Measurements from ENCODE around the gene COL6A1. TPM values are rescaled to one million over a fixed set of nuclear protein-coding genes. Genes with fewer than 3 reads are reported as not detected.

COL6A1 gene
- polyA plus RNA-seq, 1 of the 3 experiments (the other 2 are of a cell fraction), result 107 TPM

- H3K27ac ChIP-seq (ENCODE audit: low read depth in 2 of 2, low read length in 1 of 2), result no peak overlapping the region
- no peak for DNase-seq
- H3K4me1 ChIP-seq (ENCODE audit: control insufficient read depth in 1 of 2, insufficient read depth in 2 of 2, low read depth in 1 of 2, low read length in 1 of 2), result peaks cover 0 to 9% of the 10 kb centered on the region in 2 experiments; a peak in 3 of 4 replicates
- no peak overlapping the region for H3K4me2 ChIP-seq
- ChIA-PET CTCF (no interaction called here), POLR2A (no interaction called here)
- TF ChIP-seq ELF1 (IDR thresholded peaks at IDR 0.05), result no peak
- TF ChIP-seq FOXM1 (IDR thresholded peaks at IDR 0.05; ENCODE audit: low read depth), result no peak
- TF ChIP-seq SIN3A (IDR thresholded peaks at IDR 0.05; ENCODE audit: borderline replicate concordance, low read depth, low read length), result no peak
- no peak for TF ChIP-seq USF1 (IDR thresholded peaks at IDR 0.05; ENCODE audit: borderline replicate concordance, low read depth)
- TF ChIP-seq PBX3 (IDR thresholded peaks at IDR 0.05), result no peak
- TF ChIP-seq EP300 (IDR thresholded peaks at IDR 0.05; ENCODE audit: borderline replicate concordance in 1 of 2, low read depth in 1 of 2, low read length in 1 of 2), result no peak
- no peak for TF ChIP-seq FOXJ3 (CRISPR knock-in tag; IDR thresholded peaks at IDR 0.05)
- no peak for TF ChIP-seq JUND (IDR thresholded peaks at IDR 0.05)
- TF ChIP-seq FOSL2 (IDR thresholded peaks at IDR 0.05; ENCODE audit: borderline replicate concordance, low read depth), result no peak
- TF ChIP-seq NRF1 (IDR thresholded peaks at IDR 0.05; ENCODE audit: low read depth, low read length), result no peak
- no peak for TF ChIP-seq TAF1 (IDR thresholded peaks at IDR 0.05; ENCODE audit: borderline replicate concordance, low read depth, low read length)
- no peak for TF ChIP-seq CHD2 (IDR thresholded peaks at IDR 0.05; ENCODE audit: low read length, partially characterized antibody)
- TF ChIP-seq CTCF (IDR thresholded peaks at IDR 0.05), result no peak
- no peak for TF ChIP-seq NFIC (IDR thresholded peaks at IDR 0.05; ENCODE audit: borderline replicate concordance)
- TF ChIP-seq REST (IDR thresholded peaks at IDR 0.05; ENCODE audit: low read depth, low read length), result no peak
- no peak for TF ChIP-seq MXI1 (IDR thresholded peaks at IDR 0.05; ENCODE audit: low read depth, low read length)
- no peaks in the 10 kb centered on the region for H3F3A ChIP-seq (replicated peaks; ENCODE audit: insufficient read depth)
- H3K79me2 ChIP-seq (ENCODE audit: insufficient read depth), result no peaks in the 10 kb centered on the region
- H3K4me3 ChIP-seq (ENCODE audit: low read depth in 2 of 2, low read length in 1 of 2), result no peak overlapping the region
- no peaks in the 10 kb centered on the region for H3K9me3 ChIP-seq
- H3K9ac ChIP-seq, result no peak overlapping the region
- WGBS (ENCODE audit: low lambda C conversion rate), result 91% methylated on average over 39 of the region's 52 CpGs
- no peak overlapping the region for H2AFZ ChIP-seq (ENCODE audit: low read depth)
- H3K36me3 ChIP-seq (replicated peaks in 1 of 2; ENCODE audit: control insufficient read depth in 1 of 2, insufficient read depth in 2 of 2, low read length in 1 of 2), result no peaks in the 10 kb centered on the region
- H4K20me1 ChIP-seq (ENCODE audit: insufficient read depth), result no peaks in the 10 kb centered on the region
- no peaks in the 10 kb centered on the region for H3K27me3 ChIP-seq (ENCODE audit: insufficient read depth)
- H3K9me2 ChIP-seq, result no peaks in the 10 kb centered on the region
Measured at GRCh38 chr21:46037331-46038325, 56.1 kb downstream of the COL6A1 start.
